KBM-7 (cell line): ENCODE results near the gene DLL1.
"Not testable (repeated sequence)": the region's sequence is repeated elsewhere in the genome, so short reads cannot be mapped to it uniquely, and the experiment has no call there.

Source experiments
- DNase-seq: peaks from one replicate; pipeline ENCODE4 v3.0.0-alpha.2; 2015
- in situ Hi-C: fragments of 300-500 bp; cut with MboI; formaldehyde crosslinking; loops from 2 replicates; pipeline ENCODE4 v1.14.3; 2020; ENCODE audit warnings: low sequenced_read_pairs, low pct_unique_long_range_greater_than_20kb, mixed read lengths

DLL1 gene

GRCh38 chr6:170290296-170291128, at the start of gene DLL1:
DLL1 (minus strand) TSS chr6:170291078; CDS start chr6:170290139, 939 bp downstream.
- peak; percentile 67 for DNase-seq
- in situ Hi-C loops = loop anchor here (10.0 kb wide), 1 partner anchor 126 kb away; no protein-coding TSS in a partner anchor

GRCh38 chr6:170335199-170335598, 44.3 kb upstream of the DLL1 start:
- in situ Hi-C loops, DNase-seq: not testable (repeated sequence)

GRCh38 chr6:170329321-170329720, 38.4 kb upstream of the DLL1 start:
- in situ Hi-C loops = no loop called here

GRCh38 chr6:170317718-170318117, 26.8 kb upstream of the DLL1 start:
- in situ Hi-C loops = no loop called here
- DNase-seq = no peak

More at GRCh38 chr6:170329321-170329720, 38.4 kb upstream of the DLL1 start:
- no peak for DNase-seq

- in situ Hi-C loops = no loop called here
- DNase-seq = no peak
Measured at GRCh38 chr6:170317076-170317475, 26.2 kb upstream of the DLL1 start.

GRCh38 chr6:170316071-170316470, 25.2 kb upstream of the DLL1 start:
- in situ Hi-C loops = no loop called here
- no peak for DNase-seq

- in situ Hi-C loops = no loop called here
- DNase-seq = no peak
Measured at GRCh38 chr6:170314983-170315382, 24.1 kb upstream of the DLL1 start.

GRCh38 chr6:170313716-170314295, 22.9 kb upstream of the DLL1 start:
- no peak for DNase-seq
- in situ Hi-C loops = no loop called here

GRCh38 chr6:170312876-170313275, 22.0 kb upstream of the DLL1 start:
- no peak for DNase-seq
- in situ Hi-C loops = no loop called here

- DNase-seq = no peak
Measured at GRCh38 chr6:170311696-170312095, 20.8 kb upstream of the DLL1 start.

GRCh38 chr6:170308761-170309160, 17.9 kb upstream of the DLL1 start:
- in situ Hi-C loops = no loop called here
- DNase-seq = no peak

More at GRCh38 chr6:170311696-170312095, 20.8 kb upstream of the DLL1 start:
- in situ Hi-C loops = no loop called here

GRCh38 chr6:170307080-170307545, 16.2 kb upstream of the DLL1 start:
- in situ Hi-C loops = no loop called here
- no peak for DNase-seq

- in situ Hi-C loops = no loop called here
- DNase-seq = peak; percentile 97
Measured at GRCh38 chr6:170306324-170307079, 15.6 kb upstream of the DLL1 start, which contains the start of gene FAM120B. FAM120B (plus strand) TSS chr6:170306758; CDS start chr6:170317391, 10,633 bp downstream.

- DNase-seq = no peak
- in situ Hi-C loops = no loop called here
Measured at GRCh38 chr6:170305805-170306323, 15.0 kb upstream of the DLL1 start.

GRCh38 chr6:170301184-170301583, 10.3 kb upstream of the DLL1 start:
- no peak for DNase-seq
- in situ Hi-C loops = no loop called here

GRCh38 chr6:170298688-170299087, 7.8 kb upstream of the DLL1 start:
- no peak for DNase-seq
- in situ Hi-C loops = loop anchor here (10.0 kb wide), 1 partner anchor 134 kb away; no protein-coding TSS in a partner anchor

GRCh38 chr6:170297576-170298330, 6.9 kb upstream of the DLL1 start:
- DNase-seq = no peak
- in situ Hi-C loops = loop anchor here (10.0 kb wide), 1 partner anchor 133 kb away; no protein-coding TSS in a partner anchor

GRCh38 chr6:170296746-170297575, 6.1 kb upstream of the DLL1 start:
- no peak for DNase-seq
- in situ Hi-C loops = loop anchor here (10.0 kb wide), 1 partner anchor 132 kb away; no protein-coding TSS in a partner anchor
